MG63 (cell line): Measurements from ENCODE around the gene UHRF2. TPM values are rescaled to one million over a fixed set of nuclear protein-coding genes. Genes with fewer than 3 reads are reported as not detected.
"Not testable (repeated sequence)": the region's sequence is repeated elsewhere in the genome, so short reads cannot be mapped to it uniquely, and the experiment has no call there.

ENCODE experiments used
- DNase-seq: peaks from one replicate; pipeline ENCODE4 v3.0.0-alpha.2; 2020
- H3K27me3 ChIP-seq: fragments of 250-450 bp; sonication (Bioruptor Pico); 2 replicates; pipeline ENCODE4 v1.5.1; 2020; ENCODE audit warnings: mild to moderate bottlenecking, moderate library complexity
- H3K36me3 ChIP-seq: fragments of 250-450 bp; sonication (Bioruptor Pico); 2 replicates; pipeline ENCODE4 v1.5.1; 2020; ENCODE audit warnings: mild to moderate bottlenecking, moderate library complexity
- H3K4me3 ChIP-seq: fragments of 250-450 bp; sonication (Bioruptor Pico); 2 replicates; pipeline ENCODE4 v1.5.1; 2020; ENCODE audit warnings: mild to moderate bottlenecking, moderate library complexity
- H3K9me3 ChIP-seq: fragments of 250-450 bp; sonication (Bioruptor Pico); 2 replicates; pipeline ENCODE4 v1.5.1; 2020; ENCODE audit warnings: mild to moderate bottlenecking, moderate library complexity
- total RNA-seq: library from RNA; depleted of rRNA; stranded (reverse); fragments of >200 nt; shearing (Covaris generic); gene quantifications from 2 replicates; pipeline ENCODE4 v1.2.3, GENCODE V29; 2014; ENCODE audit warnings: low replicate concordance

The UHRF2 gene
- total RNA-seq, 1 experiment from 2014 or later = 11.1 TPM

GRCh38 chr9:6455292-6455691 is 42.3 kb downstream of the UHRF2 start:
- H3K36me3 ChIP-seq, H3K27me3 ChIP-seq, H3K4me3 ChIP-seq, DNase-seq, H3K9me3 ChIP-seq: not testable (repeated sequence)

GRCh38 chr9:6458704-6459103 is 45.7 kb downstream of the UHRF2 start:
- H3K4me3 ChIP-seq, H3K9me3 ChIP-seq, DNase-seq, H3K27me3 ChIP-seq, H3K36me3 ChIP-seq: not testable (repeated sequence)

- H3K27me3 ChIP-seq = no peaks in the 10 kb centered on the region
- no peak overlapping the region for H3K4me3 ChIP-seq
- peaks cover 2% of the 10 kb centered on the region; the same call in 1 of the 2 replicates for H3K36me3 ChIP-seq
- no peak for DNase-seq
- H3K9me3 ChIP-seq = no peaks in the 10 kb centered on the region
Measured at GRCh38 chr9:6459718-6460117, 46.7 kb downstream of the UHRF2 start.

GRCh38 chr9:6460189-6460768 is 47.3 kb downstream of the UHRF2 start:
- Histone ChIP-seq H3K27me3 (no peaks in the 10 kb centered on the region), H3K9me3 (no peaks in the 10 kb centered on the region), H3K36me3 (peaks cover 3% of the 10 kb centered on the region; the same call in 1 of the 2 replicates), H3K4me3 (no peak overlapping the region)
- no peak for DNase-seq

- no peaks in the 10 kb centered on the region for H3K27me3 ChIP-seq
- DNase-seq = no peak
- no peaks in the 10 kb centered on the region for H3K9me3 ChIP-seq
- peaks cover 5% of the 10 kb centered on the region; the same call in 1 of the 2 replicates for H3K36me3 ChIP-seq
- no peak overlapping the region for H3K4me3 ChIP-seq
Measured at GRCh38 chr9:6461619-6462018, 48.6 kb downstream of the UHRF2 start.

GRCh38 chr9:6467006-6467625 is 54.1 kb downstream of the UHRF2 start:
- Histone ChIP-seq H3K4me3 (no peak overlapping the region), H3K9me3 (no peaks in the 10 kb centered on the region), H3K36me3 (peaks cover 5% of the 10 kb centered on the region), H3K27me3 (no peaks in the 10 kb centered on the region)
- DNase-seq = no peak

GRCh38 chr9:6471231-6471850 is 58.3 kb downstream of the UHRF2 start:
- H3K36me3 ChIP-seq = no peaks in the 10 kb centered on the region; the same call in 1 of the 2 replicates
- no peaks in the 10 kb centered on the region for H3K27me3 ChIP-seq
- H3K4me3 ChIP-seq = no peak overlapping the region
- H3K9me3 ChIP-seq = no peaks in the 10 kb centered on the region
- no peak for DNase-seq

GRCh38 chr9:6473151-6473550 is 60.2 kb downstream of the UHRF2 start:
- Histone ChIP-seq H3K4me3 (no peak overlapping the region), H3K27me3 (no peaks in the 10 kb centered on the region), H3K36me3 (no peaks in the 10 kb centered on the region; the same call in 1 of the 2 replicates), H3K9me3 (no peaks in the 10 kb centered on the region)
- DNase-seq = no peak

GRCh38 chr9:6479959-6480358 is 67.0 kb downstream of the UHRF2 start:
- Histone ChIP-seq H3K4me3 (no peak overlapping the region), H3K27me3 (no peaks in the 10 kb centered on the region), H3K36me3 (peaks cover 3% of the 10 kb centered on the region), H3K9me3 (no peaks in the 10 kb centered on the region)
- DNase-seq = no peak

- H3K9me3 ChIP-seq = no peaks in the 10 kb centered on the region
- H3K36me3 ChIP-seq = peaks cover 3% of the 10 kb centered on the region
- DNase-seq = no peak
- no peaks in the 10 kb centered on the region for H3K27me3 ChIP-seq
- H3K4me3 ChIP-seq = no peak overlapping the region
Measured at GRCh38 chr9:6484210-6484609, 71.2 kb downstream of the UHRF2 start.

- no peak for DNase-seq
- H3K9me3 ChIP-seq = no peaks in the 10 kb centered on the region
- no peaks in the 10 kb centered on the region for H3K36me3 ChIP-seq
- no peaks in the 10 kb centered on the region for H3K27me3 ChIP-seq
- H3K4me3 ChIP-seq = no peak overlapping the region
Measured at GRCh38 chr9:6488395-6488794, 75.4 kb downstream of the UHRF2 start.

GRCh38 chr9:6489099-6489498 is 76.1 kb downstream of the UHRF2 start:
- no peaks in the 10 kb centered on the region for H3K36me3 ChIP-seq
- no peak overlapping the region for H3K4me3 ChIP-seq
- no peaks in the 10 kb centered on the region for H3K27me3 ChIP-seq
- no peak for DNase-seq
- no peaks in the 10 kb centered on the region for H3K9me3 ChIP-seq

GRCh38 chr9:6490863-6491262 is 77.9 kb downstream of the UHRF2 start:
- Histone ChIP-seq H3K27me3 (no peaks in the 10 kb centered on the region), H3K9me3 (no peaks in the 10 kb centered on the region), H3K4me3 (no peak overlapping the region), H3K36me3 (no peaks in the 10 kb centered on the region; the same call in 1 of the 2 replicates)
- DNase-seq = no peak

GRCh38 chr9:6495466-6495865 is 82.5 kb downstream of the UHRF2 start:
- Histone ChIP-seq H3K36me3 (peaks cover 2% of the 10 kb centered on the region), H3K9me3 (no peaks in the 10 kb centered on the region), H3K4me3 (no peak overlapping the region), H3K27me3 (no peaks in the 10 kb centered on the region)
- DNase-seq = no peak

GRCh38 chr9:6498982-6499381 is 86.0 kb downstream of the UHRF2 start:
- no peak for DNase-seq
- no peaks in the 10 kb centered on the region for H3K9me3 ChIP-seq
- H3K27me3 ChIP-seq = no peaks in the 10 kb centered on the region
- peaks cover 9% of the 10 kb centered on the region for H3K36me3 ChIP-seq
- H3K4me3 ChIP-seq = no peak overlapping the region

- Histone ChIP-seq H3K9me3 (no peaks in the 10 kb centered on the region), H3K4me3 (no peak overlapping the region), H3K36me3 (peaks cover 9% of the 10 kb centered on the region), H3K27me3 (no peaks in the 10 kb centered on the region)
- no peak for DNase-seq
Measured at GRCh38 chr9:6501526-6502210, 88.7 kb downstream of the UHRF2 start.

GRCh38 chr9:6502399-6502798 is 89.4 kb downstream of the UHRF2 start:
- H3K27me3 ChIP-seq = no peaks in the 10 kb centered on the region
- no peaks in the 10 kb centered on the region for H3K9me3 ChIP-seq
- DNase-seq = no peak
- peaks cover 9% of the 10 kb centered on the region for H3K36me3 ChIP-seq
- no peak overlapping the region for H3K4me3 ChIP-seq
